ENCODE measurements around the gene CERS2.

DNA sequence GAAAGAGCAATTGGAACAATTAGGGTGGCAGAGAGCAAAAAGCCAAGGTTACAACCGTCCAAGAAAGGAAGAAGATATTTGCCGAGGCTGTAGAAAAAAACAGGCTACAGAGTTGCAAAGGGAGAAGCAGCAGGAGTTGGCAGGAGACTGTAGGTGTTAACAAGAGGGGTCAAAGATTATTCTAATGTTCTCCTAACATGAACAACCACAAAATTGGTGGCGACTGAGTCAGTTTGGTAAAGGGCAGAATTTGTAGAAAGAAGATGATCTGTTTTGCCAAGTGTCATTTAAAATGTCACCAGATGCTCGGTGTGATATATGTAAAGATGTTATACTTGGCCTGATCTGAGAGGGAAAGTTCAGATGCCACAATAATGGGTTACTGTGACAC lies 33.2 kb upstream of the CERS2 start:
- TF ChIP-seq, protein P1, sequence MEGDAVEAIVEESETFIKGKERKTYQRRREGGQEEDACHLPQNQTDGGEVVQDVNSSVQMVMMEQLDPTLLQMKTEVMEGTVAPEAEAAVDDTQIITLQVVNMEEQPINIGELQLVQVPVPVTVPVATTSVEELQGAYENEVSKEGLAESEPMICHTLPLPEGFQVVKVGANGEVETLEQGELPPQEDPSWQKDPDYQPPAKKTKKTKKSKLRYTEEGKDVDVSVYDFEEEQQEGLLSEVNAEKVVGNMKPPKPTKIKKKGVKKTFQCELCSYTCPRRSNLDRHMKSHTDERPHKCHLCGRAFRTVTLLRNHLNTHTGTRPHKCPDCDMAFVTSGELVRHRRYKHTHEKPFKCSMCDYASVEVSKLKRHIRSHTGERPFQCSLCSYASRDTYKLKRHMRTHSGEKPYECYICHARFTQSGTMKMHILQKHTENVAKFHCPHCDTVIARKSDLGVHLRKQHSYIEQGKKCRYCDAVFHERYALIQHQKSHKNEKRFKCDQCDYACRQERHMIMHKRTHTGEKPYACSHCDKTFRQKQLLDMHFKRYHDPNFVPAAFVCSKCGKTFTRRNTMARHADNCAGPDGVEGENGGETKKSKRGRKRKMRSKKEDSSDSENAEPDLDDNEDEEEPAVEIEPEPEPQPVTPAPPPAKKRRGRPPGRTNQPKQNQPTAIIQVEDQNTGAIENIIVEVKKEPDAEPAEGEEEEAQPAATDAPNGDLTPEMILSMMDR (IDR thresholded peaks at IDR 0.05; ENCODE audit: poor library complexity): no peak
- no peak for TF ChIP-seq EZH2 (IDR thresholded peaks at IDR 0.05; ENCODE audit: borderline replicate concordance)
- TF ChIP-seq EZH2phosphoT487 (IDR thresholded peaks at IDR 0.05; ENCODE audit: low read depth, severe bottlenecking, unreplicated experiment): no peak

Measured in hepatocyte (in vitro differentiated cells).